HG02759 (cell line): ENCODE measurements around the gene DALRD3.

Experiments used
- ATAC-seq: cut with Tn5 transposase; IDR thresholded peaks from one replicate; pipeline ENCODE4 v1.9.1; 2021; ENCODE audit warnings: mild to moderate bottlenecking, moderate library complexity; ENCODE audit not compliant: unreplicated experiment

Gene DALRD3

GRCh38 chr3:49006408-49007067, 11.8 kb downstream of the DALRD3 start:
- ATAC-seq, result no peak

GRCh38 chr3:49005998-49006397, 12.4 kb downstream of the DALRD3 start:
- no peak for ATAC-seq

GRCh38 chr3:49005303-49005680, 13.1 kb downstream of the DALRD3 start:
- no peak for ATAC-seq

GRCh38 chr3:49004352-49005302, 13.8 kb downstream of the DALRD3 start:
- ATAC-seq, result no peak

- no peak for ATAC-seq
Measured at GRCh38 chr3:49001155-49001554, 17.2 kb downstream of the DALRD3 start.

- ATAC-seq, result no peak
Measured at GRCh38 chr3:48999085-48999858, 19.1 kb downstream of the DALRD3 start.

- no peak for ATAC-seq
Measured at GRCh38 chr3:48997714-48998637, 20.4 kb downstream of the DALRD3 start.

GRCh38 chr3:48997102-48997635, 21.2 kb downstream of the DALRD3 start:
- no peak for ATAC-seq

GRCh38 chr3:48996640-48997039, 21.7 kb downstream of the DALRD3 start:
- ATAC-seq, result no peak

GRCh38 chr3:48993834-48994233, 24.5 kb downstream of the DALRD3 start:
- ATAC-seq, result no peak

- ATAC-seq, result no peak
Measured at GRCh38 chr3:48991851-48992545, 26.4 kb downstream of the DALRD3 start.

- peak; percentile 10 for ATAC-seq
Measured at GRCh38 chr3:48990636-48991469, 27.5 kb downstream of the DALRD3 start.

GRCh38 chr3:48989796-48990635, 28.4 kb downstream of the DALRD3 start, which contains the start of gene P4HTM:
TSS of gene P4HTM (plus strand) at chr3:48990241. CDS start at chr3:48990257, 16 bp downstream.
- peak; percentile 62 for ATAC-seq

GRCh38 chr3:48989126-48989795, 29.1 kb downstream of the DALRD3 start:
- ATAC-seq, result peak; percentile 8

GRCh38 chr3:48985831-48986376, 32.5 kb downstream of the DALRD3 start:
- ATAC-seq, result no peak

- ATAC-seq, result no peak
Measured at GRCh38 chr3:48984663-48985062, 33.7 kb downstream of the DALRD3 start.

GRCh38 chr3:48983096-48983495, 35.3 kb downstream of the DALRD3 start:
- ATAC-seq, result no peak
